Adipocyte (in vitro differentiated cells): ENCODE measurements around the gene PEX6.
"Not testable (repeated sequence)": the region's sequence is repeated elsewhere in the genome, so short reads cannot be mapped to it uniquely, and the experiment has no call there.

Experiments used
- DNase-seq: peaks from one replicate; pipeline ENCODE4 v3.0.0-alpha.2; 2015; ENCODE audit warnings: low read depth
- H3K27me3 ChIP-seq: replicated peaks from 2 replicates; pipeline ENCODE4 v1.7.0; 2013; ENCODE audit warnings: mild to moderate bottlenecking, low read length, moderate library complexity; ENCODE audit not compliant: control insufficient read depth, insufficient read depth
- H3K36me3 ChIP-seq: 2 replicates; pipeline ENCODE4 v1.7.0; 2013; ENCODE audit warnings: low read length, mild to moderate bottlenecking, moderate library complexity; ENCODE audit not compliant: control insufficient read depth, insufficient read depth, severe bottlenecking
- H3K4me1 ChIP-seq: 2 replicates; pipeline ENCODE4 v1.7.0; 2013; ENCODE audit warnings: mild to moderate bottlenecking, low read length, moderate library complexity; ENCODE audit not compliant: control insufficient read depth, insufficient read depth
- H3K4me3 ChIP-seq: 2 replicates; pipeline ENCODE4 v1.7.0; 2013; ENCODE audit warnings: mild to moderate bottlenecking, low read length, moderate library complexity
- H3K9ac ChIP-seq: 2 replicates; pipeline ENCODE4 v1.7.0; 2013; ENCODE audit warnings: mild to moderate bottlenecking, low read length, moderate library complexity
- H3K9me3 ChIP-seq: 2 replicates; pipeline ENCODE4 v1.7.0; 2013; ENCODE audit warnings: mild to moderate bottlenecking, low read length, moderate library complexity; ENCODE audit not compliant: control insufficient read depth

PEX6 gene

GRCh38 chr6:42963179-42963854 is 15.7 kb downstream of the PEX6 start:
- Histone ChIP-seq H3K36me3 (peaks cover 24% of the 10 kb centered on the region), H3K9me3 (no peaks in the 10 kb centered on the region), H3K27me3 (no peaks in the 10 kb centered on the region), H3K4me1 (peaks cover 11% of the 10 kb centered on the region), H3K4me3 (no peak overlapping the region), H3K9ac (no peak overlapping the region)
- no peak for DNase-seq

DNA sequence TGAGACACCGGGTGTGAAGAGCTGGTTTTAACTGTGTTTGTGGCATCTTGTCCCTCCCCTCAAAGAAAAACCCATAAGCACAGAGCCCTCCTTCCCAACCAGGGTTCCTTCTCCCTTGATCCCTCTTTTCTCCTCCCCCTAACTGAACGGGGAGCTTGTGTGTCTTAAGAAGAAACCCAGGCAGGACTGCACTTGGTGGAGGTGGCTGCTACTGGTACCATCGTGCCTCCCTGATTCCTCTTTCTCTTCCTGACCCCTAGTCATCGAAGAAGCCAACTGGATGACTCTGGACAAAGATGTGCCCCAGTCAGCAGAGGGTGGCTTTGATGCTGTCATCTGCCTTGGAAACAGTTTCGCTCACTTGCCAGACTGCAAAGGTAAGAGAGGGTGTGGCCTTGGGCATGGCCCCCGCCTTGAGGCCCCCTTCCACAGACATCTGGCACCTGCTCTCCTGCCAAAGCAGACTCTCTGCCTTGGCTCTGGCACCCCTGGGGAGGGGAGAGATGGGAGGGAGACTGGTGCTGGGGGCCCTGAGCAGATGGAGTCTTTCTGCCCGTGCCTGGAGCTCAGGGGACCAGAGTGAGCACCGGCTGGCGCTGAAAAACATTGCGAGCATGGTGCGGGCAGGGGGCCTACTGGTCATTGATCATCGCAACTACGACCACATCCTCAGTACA is 16.3 kb downstream of the PEX6 start:
- peaks cover 24% of the 10 kb centered on the region for H3K36me3 ChIP-seq
- no peak for DNase-seq
- H3K4me1 ChIP-seq, result peaks cover 11% of the 10 kb centered on the region
- no peak overlapping the region for H3K4me3 ChIP-seq
- H3K27me3 ChIP-seq, result no peaks in the 10 kb centered on the region
- no peaks in the 10 kb centered on the region for H3K9me3 ChIP-seq
- no peak overlapping the region for H3K9ac ChIP-seq

- Histone ChIP-seq H3K4me3 (no peak overlapping the region), H3K4me1 (peaks cover 11% of the 10 kb centered on the region), H3K36me3 (peaks cover 19% of the 10 kb centered on the region), H3K27me3 (no peaks in the 10 kb centered on the region), H3K9ac (no peak overlapping the region), H3K9me3 (no peaks in the 10 kb centered on the region)
- no peak for DNase-seq
These were observed 16.9 kb downstream of the PEX6 start for GRCh38 chr6:42962096-42962495.

DNA sequence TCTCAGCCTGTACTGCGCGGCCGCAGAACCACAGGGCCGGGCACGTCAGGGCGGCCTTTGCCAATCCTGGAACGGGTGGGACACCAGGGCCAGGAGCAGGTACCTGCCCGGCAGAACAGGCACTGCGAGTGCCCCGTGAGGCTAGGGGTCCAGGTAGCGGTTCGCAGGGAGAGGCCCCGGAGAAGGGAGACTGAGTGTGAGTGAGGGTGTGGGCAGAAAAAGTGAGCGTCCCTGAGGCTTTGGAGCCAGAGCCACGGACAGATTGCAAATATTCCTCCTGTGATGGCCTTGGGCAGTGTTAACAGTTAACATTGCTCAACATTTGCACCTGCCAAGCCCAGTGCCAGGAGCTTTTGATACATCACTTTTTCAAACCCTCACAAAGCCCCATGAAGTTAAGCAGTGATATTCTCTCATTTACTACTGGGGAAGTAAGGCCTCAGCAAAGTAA is 17.9 kb downstream of the PEX6 start:
- no peaks in the 10 kb centered on the region for H3K27me3 ChIP-seq
- DNase-seq, result no peak
- H3K9me3 ChIP-seq, result no peaks in the 10 kb centered on the region
- H3K9ac ChIP-seq, result peak overlapping the region; percentile 24
- H3K36me3 ChIP-seq, result peaks cover 13% of the 10 kb centered on the region
- peaks cover 11% of the 10 kb centered on the region for H3K4me1 ChIP-seq
- peak overlapping the region; percentile 77 for H3K4me3 ChIP-seq

DNA sequence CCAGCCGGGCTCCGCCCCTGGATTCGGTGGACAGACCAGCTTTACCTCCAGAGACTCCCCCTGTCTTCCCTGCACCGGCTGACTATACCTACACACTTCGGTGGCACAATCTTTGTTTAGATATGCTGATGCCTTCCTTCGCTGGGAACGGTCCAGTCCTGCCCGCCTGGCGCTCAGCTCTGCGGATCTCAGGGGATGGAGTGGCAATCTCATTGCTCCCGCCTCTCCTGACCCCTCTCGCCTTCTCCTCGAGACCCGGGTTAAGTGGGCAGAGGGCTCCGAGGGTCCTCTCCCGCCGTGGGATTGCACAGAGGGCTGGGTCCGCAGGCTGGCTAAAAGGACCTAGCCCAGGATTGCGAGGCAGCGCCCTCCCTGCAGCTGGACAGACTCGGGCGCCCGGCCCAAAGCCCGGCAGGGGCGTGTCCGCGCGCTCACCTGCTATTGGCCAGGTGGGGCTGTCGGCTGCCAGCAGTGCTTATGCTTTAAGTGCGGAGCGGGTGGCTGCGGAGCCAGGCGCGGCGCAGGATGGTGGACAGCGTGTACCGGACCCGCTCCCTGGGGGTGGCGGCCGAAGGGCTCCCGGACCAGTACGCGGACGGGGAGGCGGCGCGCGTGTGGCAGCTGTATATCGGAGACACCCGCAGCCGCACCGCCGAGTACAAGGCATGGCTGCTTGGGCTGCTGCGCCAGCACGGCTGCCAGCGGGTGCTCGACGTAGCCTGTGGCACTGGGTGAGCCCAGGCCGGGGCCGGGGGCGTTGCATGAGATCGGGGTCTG is 18.6 kb downstream of the PEX6 start, which contains the start of gene GNMT:
Gene GNMT, plus strand, starts transcription at position 512 of the 777 bp plus-strand sequence. Its CDS starts 14 bp downstream, at position 526.
- H3K27me3 ChIP-seq, result no peaks in the 10 kb centered on the region
- peaks cover 11% of the 10 kb centered on the region for H3K4me1 ChIP-seq
- peak; percentile 32 for DNase-seq
- H3K36me3 ChIP-seq, result peaks cover 12% of the 10 kb centered on the region
- peak within 1 kb of the TSS; percentile 77 for H3K4me3 ChIP-seq
- H3K9me3 ChIP-seq, result no peaks in the 10 kb centered on the region
- H3K9ac ChIP-seq, result peak within 1 kb of the TSS; percentile 24

DNA sequence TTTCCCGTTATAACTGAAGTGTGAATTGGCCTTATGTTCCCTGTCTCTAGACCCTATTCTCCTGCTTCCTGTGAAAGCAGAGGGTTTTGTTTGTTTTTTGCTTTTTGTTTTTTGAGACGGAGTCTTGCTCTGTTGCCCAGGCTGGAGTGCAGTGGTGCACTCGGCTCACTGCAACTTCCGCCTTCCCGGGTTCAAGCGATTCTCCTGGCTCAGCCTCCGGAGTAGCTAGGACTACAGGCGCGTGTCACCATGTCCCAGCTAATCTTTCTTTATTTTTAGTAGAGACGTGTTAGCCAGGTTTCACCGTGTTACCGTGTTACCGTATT is 19.1 kb downstream of the PEX6 start:
- H3K9ac ChIP-seq, result peak overlapping the region; percentile 24
- no peaks in the 10 kb centered on the region for H3K9me3 ChIP-seq
- no peak for DNase-seq
- peaks cover 11% of the 10 kb centered on the region for H3K4me1 ChIP-seq
- H3K4me3 ChIP-seq, result peak overlapping the region; percentile 77
- no peaks in the 10 kb centered on the region for H3K27me3 ChIP-seq
- peaks cover 11% of the 10 kb centered on the region for H3K36me3 ChIP-seq

DNA sequence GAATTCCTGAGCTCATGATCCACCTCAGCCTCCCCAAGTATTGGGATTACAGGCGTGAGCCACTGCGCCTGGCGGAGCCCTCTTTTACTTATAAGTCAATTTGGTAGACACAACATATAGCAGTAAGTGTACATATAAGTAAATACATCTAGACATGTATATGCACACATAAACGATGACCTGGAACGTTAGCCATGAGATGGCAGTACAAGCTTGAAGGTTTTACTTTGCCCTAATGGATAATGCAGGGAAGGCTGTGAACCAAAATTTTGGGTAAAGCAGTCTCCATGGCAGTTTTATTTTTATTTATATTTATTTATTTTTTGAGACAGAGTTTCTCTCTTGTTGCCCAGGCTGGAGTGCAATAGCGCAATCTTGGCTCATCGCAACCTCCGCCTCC is 20.9 kb downstream of the PEX6 start:
- Histone ChIP-seq H3K27me3 (no peaks in the 10 kb centered on the region), H3K36me3 (peaks cover 4% of the 10 kb centered on the region), H3K4me3 (no peak overlapping the region), H3K4me1 (peaks cover 11% of the 10 kb centered on the region), H3K9me3 (no peaks in the 10 kb centered on the region), H3K9ac (no peak overlapping the region)
- DNase-seq, result no peak

GRCh38 chr6:42954405-42954804 is 24.6 kb downstream of the PEX6 start:
- H3K36me3 ChIP-seq, H3K4me3 ChIP-seq, DNase-seq, H3K9ac ChIP-seq, H3K4me1 ChIP-seq, H3K27me3 ChIP-seq, H3K9me3 ChIP-seq: not testable (repeated sequence)

GRCh38 chr6:42952389-42952788 is 26.6 kb downstream of the PEX6 start:
- Histone ChIP-seq H3K9ac (no peak overlapping the region), H3K4me1 (peaks cover 7% of the 10 kb centered on the region), H3K9me3 (no peaks in the 10 kb centered on the region), H3K27me3 (no peaks in the 10 kb centered on the region), H3K36me3 (no peaks in the 10 kb centered on the region), H3K4me3 (no peak overlapping the region)
- no peak for DNase-seq

DNA sequence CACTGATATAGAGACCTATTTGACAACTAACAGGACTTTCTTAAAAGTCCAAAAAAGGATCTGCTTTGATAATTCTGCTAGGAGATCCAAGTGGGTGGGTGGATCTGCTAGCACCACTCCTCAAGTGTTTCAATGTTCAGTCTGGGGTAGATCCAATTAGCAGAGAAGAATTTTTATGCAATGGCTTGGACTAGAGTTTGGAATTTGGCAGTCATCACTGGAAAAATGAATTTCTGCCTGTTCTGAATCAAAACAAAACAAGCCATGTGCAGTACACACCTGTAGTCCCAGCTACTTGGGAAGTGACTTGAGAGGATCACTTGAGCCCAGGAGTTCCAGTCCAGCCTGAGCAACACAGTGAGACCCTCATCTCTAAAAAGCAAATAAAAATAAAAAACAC is 31.0 kb downstream of the PEX6 start:
- no peaks in the 10 kb centered on the region for H3K27me3 ChIP-seq
- no peak overlapping the region for H3K4me3 ChIP-seq
- no peak for DNase-seq
- no peak overlapping the region for H3K9ac ChIP-seq
- no peaks in the 10 kb centered on the region for H3K9me3 ChIP-seq
- peaks cover 7% of the 10 kb centered on the region for H3K4me1 ChIP-seq
- peaks cover 7% of the 10 kb centered on the region for H3K36me3 ChIP-seq

DNA sequence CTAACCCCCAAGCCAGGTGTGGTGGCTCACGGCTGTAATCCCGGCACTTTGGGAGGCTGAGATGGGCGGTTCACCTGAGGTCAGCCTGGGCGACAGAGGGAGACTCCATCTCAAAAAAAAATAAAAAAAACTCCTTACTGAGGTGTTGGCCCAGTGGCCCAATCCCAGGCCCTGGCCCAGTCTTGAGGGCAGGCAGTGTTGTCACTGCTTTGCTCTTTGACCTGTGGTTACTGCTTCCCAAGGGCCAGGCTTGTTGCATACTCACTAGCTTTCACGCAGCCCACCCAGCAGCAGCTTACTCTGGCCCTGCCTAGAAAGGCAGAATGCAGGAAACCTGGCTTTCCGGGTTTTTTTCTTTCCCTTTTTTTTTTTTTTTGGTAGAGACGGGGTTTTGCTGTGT is 36.5 kb downstream of the PEX6 start:
- H3K9me3 ChIP-seq, result no peaks in the 10 kb centered on the region
- no peak overlapping the region for H3K9ac ChIP-seq
- H3K36me3 ChIP-seq, result peaks cover 21% of the 10 kb centered on the region
- no peak for DNase-seq
- H3K4me3 ChIP-seq, result no peak overlapping the region
- no peaks in the 10 kb centered on the region for H3K27me3 ChIP-seq
- no peaks in the 10 kb centered on the region for H3K4me1 ChIP-seq
